A673 (cell line): Measurements from ENCODE around the gene CP. TPM values are rescaled to one million over a fixed set of nuclear protein-coding genes. Genes with fewer than 3 reads are reported as not detected.

Source experiments
- BruUV-seq: library from RNA; stranded (reverse); fragments of 400-500 nt; replicated peaks from 2 replicates; lab custom pipeline; 2021; lab: Mats Ljungman, UMichigan
- CTCF ChIA-PET: fragments of 300-600 bp; sonication (Branson Sonifier 250); formaldehyde crosslinking; loops from one replicate; lab custom pipeline; 2022; ENCODE audit warnings: antibody characterized with exemption; lab: Charles Lee
- POLR2A ChIA-PET: fragments of 300-600 bp; sonication (Branson Sonifier 250); formaldehyde crosslinking; loops from one replicate; lab custom pipeline; 2022; ENCODE audit warnings: antibody characterized with exemption; ENCODE audit not compliant: low non-redundant PET; lab: Charles Lee
- DNase-seq: peaks from one replicate; pipeline ENCODE4 v3.0.0-alpha.2; 2015; ENCODE audit warnings: low spot score
- H3K27ac ChIP-seq: fragments of 200-600 bp; sonication (generic); 2 replicates; pipeline ENCODE4 v1.5.1; 2016; ENCODE audit warnings: mixed run types, low read depth, mild to moderate bottlenecking, mixed read lengths, antibody characterized with exemption, low read length; ENCODE audit not compliant: poor library complexity, severe bottlenecking
- H3K27me3 ChIP-seq: fragments of 200-600 bp; sonication (generic); replicated peaks from 2 replicates; pipeline ENCODE4 v1.6.1; 2017; ENCODE audit warnings: mixed run types, low read depth, mild to moderate bottlenecking, mixed read lengths, antibody characterized with exemption, low read length; ENCODE audit not compliant: insufficient read depth, poor library complexity
- H3K36me3 ChIP-seq: fragments of 200-600 bp; sonication (generic); 2 replicates; pipeline ENCODE4 v1.6.1; 2016; ENCODE audit warnings: mixed run types, mild to moderate bottlenecking, mixed read lengths, antibody characterized with exemption, low read length; ENCODE audit not compliant: insufficient read depth, poor library complexity, severe bottlenecking
- H3K4me1 ChIP-seq: fragments of 200-600 bp; sonication (generic); 2 replicates; pipeline ENCODE4 v1.6.1; 2017; ENCODE audit warnings: mixed run types, mild to moderate bottlenecking, mixed read lengths, antibody characterized with exemption, low read length; ENCODE audit not compliant: insufficient read depth, poor library complexity, severe bottlenecking
- H3K4me3 ChIP-seq: fragments of 200-600 bp; sonication (generic); 2 replicates; pipeline ENCODE4 v1.5.1; 2016; ENCODE audit warnings: low read depth, mixed run types, mild to moderate bottlenecking, mixed read lengths, low read length; ENCODE audit not compliant: poor library complexity, severe bottlenecking
- H3K9me3 ChIP-seq: fragments of 200-600 bp; sonication (generic); 2 replicates; pipeline ENCODE4 v1.6.1; 2016; ENCODE audit warnings: mixed run types, low read depth, mild to moderate bottlenecking, mixed read lengths, antibody characterized with exemption, low read length; ENCODE audit not compliant: poor library complexity, severe bottlenecking
- CTCF ChIP-seq: fragments of 300-800, 200-600 bp; sonication (generic); conservative IDR thresholded peaks from 2 replicates; pipeline ENCODE4 v1.5.1; 2017; ENCODE audit warnings: low read depth, mild to moderate bottlenecking, antibody characterized with exemption, low read length, moderate library complexity, mixed read lengths
- EZH2 ChIP-seq: fragments of 200-600 bp; sonication (generic); IDR thresholded peaks from 2 replicates; pipeline ENCODE4 v1.6.1; 2017; ENCODE audit warnings: borderline replicate concordance, low read depth, mild to moderate bottlenecking, mixed read lengths, antibody characterized with exemption, low read length; ENCODE audit not compliant: poor library complexity, severe bottlenecking
- intact Hi-C: fragments of 100-400 bp; cut with micrococcal nuclease; formaldehyde crosslinking; loops from one replicate; pipeline ENCODE4 v1.10.0; 2022; ENCODE audit not compliant: unreplicated experiment
- total RNA-seq: library from RNA; stranded (reverse); gene quantifications from 2 replicates; pipeline ENCODE4 v1.2.3, GENCODE V29; 2021

The CP gene
- total RNA-seq, 1 experiment from 2014 or later: not detected

GRCh38 chr3:149195221-149195620, 26.4 kb downstream of the CP start:
- H3K27me3 ChIP-seq: no peaks in the 10 kb centered on the region
- ChIA-PET CTCF (no interaction called here), POLR2A (no interaction called here)
- no peak overlapping the region for H3K4me3 ChIP-seq
- no peaks in the 10 kb centered on the region for H3K36me3 ChIP-seq
- TF ChIP-seq CTCF (no peak), EZH2 (no peak)
- BruUV-seq: no TSS peak
- peaks cover 9% of the 10 kb centered on the region for H3K4me1 ChIP-seq
- intact Hi-C loops: no loop called here
- H3K9me3 ChIP-seq: no peaks in the 10 kb centered on the region
- no peak for DNase-seq
- no peak overlapping the region for H3K27ac ChIP-seq

- no TSS peak for BruUV-seq
- Histone ChIP-seq H3K27me3 (no peaks in the 10 kb centered on the region), H3K36me3 (no peaks in the 10 kb centered on the region), H3K27ac (no peak overlapping the region), H3K4me3 (no peak overlapping the region), H3K9me3 (no peaks in the 10 kb centered on the region), H3K4me1 (no peaks in the 10 kb centered on the region)
- POLR2A ChIA-PET: no interaction called here
- no peak for DNase-seq
- intact Hi-C loops: no loop called here
- CTCF ChIA-PET: no interaction called here
- TF ChIP-seq EZH2: no peak
- no peak for TF ChIP-seq CTCF
Measured at GRCh38 chr3:149188494-149188893, 33.1 kb downstream of the CP start.

GRCh38 chr3:149186721-149187120, 34.9 kb downstream of the CP start:
- Histone ChIP-seq H3K9me3 (no peaks in the 10 kb centered on the region), H3K27ac (no peak overlapping the region), H3K36me3 (no peaks in the 10 kb centered on the region), H3K4me3 (no peak overlapping the region), H3K4me1 (no peaks in the 10 kb centered on the region), H3K27me3 (no peaks in the 10 kb centered on the region)
- TF ChIP-seq CTCF (no peak), EZH2 (no peak)
- no peak for DNase-seq
- ChIA-PET CTCF (no interaction called here), POLR2A (no interaction called here)
- no TSS peak for BruUV-seq
- intact Hi-C loops: no loop called here
